CD4-positive, alpha-beta T cell treated with Interleukin-17A for 4 hours (primary cell): ENCODE measurements around the gene TRPC4AP.
"Not testable (repeated sequence)": the region's sequence is repeated elsewhere in the genome, so short reads cannot be mapped to it uniquely, and the experiment has no call there.

Source experiments
- DNase-seq: peaks from one replicate; pipeline ENCODE4 v3.0.0-alpha.2; 2020; ENCODE audit warnings: mixed read lengths

TRPC4AP gene, protein sequence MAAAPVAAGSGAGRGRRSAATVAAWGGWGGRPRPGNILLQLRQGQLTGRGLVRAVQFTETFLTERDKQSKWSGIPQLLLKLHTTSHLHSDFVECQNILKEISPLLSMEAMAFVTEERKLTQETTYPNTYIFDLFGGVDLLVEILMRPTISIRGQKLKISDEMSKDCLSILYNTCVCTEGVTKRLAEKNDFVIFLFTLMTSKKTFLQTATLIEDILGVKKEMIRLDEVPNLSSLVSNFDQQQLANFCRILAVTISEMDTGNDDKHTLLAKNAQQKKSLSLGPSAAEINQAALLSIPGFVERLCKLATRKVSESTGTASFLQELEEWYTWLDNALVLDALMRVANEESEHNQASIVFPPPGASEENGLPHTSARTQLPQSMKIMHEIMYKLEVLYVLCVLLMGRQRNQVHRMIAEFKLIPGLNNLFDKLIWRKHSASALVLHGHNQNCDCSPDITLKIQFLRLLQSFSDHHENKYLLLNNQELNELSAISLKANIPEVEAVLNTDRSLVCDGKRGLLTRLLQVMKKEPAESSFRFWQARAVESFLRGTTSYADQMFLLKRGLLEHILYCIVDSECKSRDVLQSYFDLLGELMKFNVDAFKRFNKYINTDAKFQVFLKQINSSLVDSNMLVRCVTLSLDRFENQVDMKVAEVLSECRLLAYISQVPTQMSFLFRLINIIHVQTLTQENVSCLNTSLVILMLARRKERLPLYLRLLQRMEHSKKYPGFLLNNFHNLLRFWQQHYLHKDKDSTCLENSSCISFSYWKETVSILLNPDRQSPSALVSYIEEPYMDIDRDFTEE

GRCh38 chr20:35092524-35093266 is at the start of gene TRPC4AP:
TRPC4AP (minus strand) TSS chr20:35092807; CDS start chr20:35092781, 26 bp downstream.
- peak; percentile 91 for DNase-seq

DNA sequence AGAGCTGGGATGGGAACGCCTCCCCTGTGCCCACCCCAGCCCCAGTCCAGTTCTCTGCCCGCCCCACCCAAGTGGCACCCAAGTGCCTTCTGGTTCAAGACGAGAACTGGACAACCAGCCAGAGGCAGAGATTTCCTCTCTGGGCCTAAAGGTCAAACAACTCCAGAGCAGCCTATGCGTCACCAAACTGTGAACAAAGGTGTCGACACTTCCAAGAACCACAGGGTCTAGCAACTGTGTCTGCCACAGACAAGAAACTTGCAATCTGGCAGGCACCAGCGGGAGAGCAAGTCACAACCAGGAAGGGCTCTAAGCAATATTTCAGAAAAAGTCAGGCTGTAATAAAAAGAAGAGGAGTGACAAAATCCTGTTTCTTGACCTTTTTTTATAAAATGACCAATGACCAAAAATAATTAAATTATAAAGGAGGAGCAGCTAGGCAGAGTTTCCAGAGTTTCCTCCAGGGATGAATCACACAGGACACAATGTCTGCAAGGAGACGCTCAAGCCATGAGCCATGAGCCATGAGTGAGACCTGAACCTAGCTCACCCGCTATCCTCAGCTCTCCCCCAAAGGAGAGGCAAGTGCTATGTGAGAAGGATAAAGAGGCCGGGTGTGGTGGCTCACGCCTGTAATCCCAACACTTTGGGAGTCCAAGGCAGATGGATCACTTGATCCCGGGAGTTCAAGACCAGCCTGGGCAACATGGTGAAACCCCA is 43.4 kb upstream of the TRPC4AP start:
- no peak for DNase-seq

DNA sequence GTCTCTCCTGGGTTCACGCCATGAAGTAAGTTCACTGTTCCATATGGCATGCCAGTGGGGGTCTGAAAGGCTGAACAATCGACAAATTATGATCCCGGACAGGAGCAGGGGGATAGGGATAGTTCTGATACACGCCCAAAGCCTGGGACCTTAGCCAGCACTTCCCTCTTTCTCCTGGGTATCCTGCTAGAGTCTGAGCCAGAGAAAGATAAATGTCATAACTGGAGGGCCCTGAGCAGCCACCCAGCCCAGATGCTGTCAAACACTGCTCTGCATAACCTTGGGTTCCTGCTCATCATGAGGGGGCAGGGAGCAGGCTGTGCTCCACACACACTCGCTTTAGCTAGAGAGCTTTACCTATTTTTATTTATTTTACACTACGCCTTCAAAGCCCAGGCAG is 42.3 kb upstream of the TRPC4AP start:
- DNase-seq, result no peak

GRCh38 chr20:35134472-35134871 is 41.9 kb upstream of the TRPC4AP start:
- no peak for DNase-seq

GRCh38 chr20:35133735-35134134 is 41.1 kb upstream of the TRPC4AP start:
- DNase-seq, result no peak

- DNase-seq, result no peak
Observed at GRCh38 chr20:35133031-35133430, 40.4 kb upstream of the TRPC4AP start.

DNA sequence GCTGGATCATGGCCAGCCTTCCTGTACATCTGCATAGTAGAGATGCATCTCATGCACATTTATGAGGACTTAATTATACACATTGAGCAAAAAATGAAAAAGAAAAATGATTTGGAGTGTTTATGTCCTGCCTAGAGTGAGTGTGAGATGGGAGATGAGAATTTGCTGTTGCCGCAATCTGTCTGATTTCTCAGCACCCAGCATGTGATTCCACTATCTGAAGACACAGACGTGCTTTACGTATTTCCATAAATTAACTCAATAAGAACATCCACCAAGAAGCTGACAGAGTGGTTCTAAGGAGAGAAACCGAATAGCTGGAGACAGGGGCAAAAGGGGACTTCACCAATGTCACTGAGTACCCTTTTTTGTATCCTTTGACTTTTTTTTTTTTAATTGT is 39.3 kb upstream of the TRPC4AP start:
- no peak for DNase-seq

GRCh38 chr20:35129647-35130069 is 37.1 kb upstream of the TRPC4AP start:
- no peak for DNase-seq

DNA sequence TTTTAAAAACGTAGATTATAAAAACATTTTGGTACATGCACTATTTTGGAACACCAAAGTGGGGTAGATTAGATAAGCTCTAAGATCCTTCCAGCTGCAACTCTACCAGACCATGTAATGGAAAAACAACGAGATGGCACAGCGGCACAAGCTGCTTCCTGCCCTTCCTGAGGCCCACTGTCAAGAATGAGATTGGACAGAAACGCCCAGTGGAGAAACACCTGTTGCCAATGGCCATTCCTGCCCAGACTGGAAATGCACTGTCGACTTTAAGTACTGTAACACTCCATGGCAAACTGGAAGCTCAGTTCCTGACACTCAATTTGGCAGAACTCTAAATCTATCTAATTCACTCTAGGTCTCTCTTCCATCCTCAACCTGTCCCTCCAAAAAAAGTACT is 33.1 kb upstream of the TRPC4AP start:
- DNase-seq, result no peak

- no peak for DNase-seq
Observed at GRCh38 chr20:35122756-35123405, 30.3 kb upstream of the TRPC4AP start.

GRCh38 chr20:35121186-35121585 is 28.6 kb upstream of the TRPC4AP start:
- no peak for DNase-seq

- DNase-seq, result no peak
Observed at GRCh38 chr20:35120012-35120701, 27.6 kb upstream of the TRPC4AP start.

GRCh38 chr20:35117629-35118028 is 25.0 kb upstream of the TRPC4AP start:
- no peak for DNase-seq

- DNase-seq, result no peak
Observed at GRCh38 chr20:35117196-35117595, 24.6 kb upstream of the TRPC4AP start.

- DNase-seq, result no peak
Observed at GRCh38 chr20:35116258-35116657, 23.7 kb upstream of the TRPC4AP start.

DNA sequence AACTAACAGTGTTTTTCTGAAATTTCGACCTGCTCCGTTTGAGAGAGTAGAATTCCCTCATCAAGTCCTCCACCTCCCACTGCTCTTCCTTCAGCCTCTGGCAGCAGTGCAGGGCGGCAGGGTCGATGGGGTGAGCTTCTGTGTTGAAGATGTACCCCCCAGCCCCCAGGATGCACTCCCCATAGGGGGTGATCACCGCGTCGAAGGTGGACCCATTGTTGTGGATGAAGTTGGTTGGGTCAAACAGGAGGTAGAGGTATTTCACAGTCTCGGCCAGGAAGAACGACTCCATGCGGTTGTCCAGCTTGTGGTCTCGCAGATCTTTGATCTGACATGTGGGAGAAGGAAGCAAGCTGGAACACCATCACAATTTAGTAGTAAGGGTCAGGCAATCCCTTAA is 23.0 kb upstream of the TRPC4AP start:
- DNase-seq, result no peak

DNA sequence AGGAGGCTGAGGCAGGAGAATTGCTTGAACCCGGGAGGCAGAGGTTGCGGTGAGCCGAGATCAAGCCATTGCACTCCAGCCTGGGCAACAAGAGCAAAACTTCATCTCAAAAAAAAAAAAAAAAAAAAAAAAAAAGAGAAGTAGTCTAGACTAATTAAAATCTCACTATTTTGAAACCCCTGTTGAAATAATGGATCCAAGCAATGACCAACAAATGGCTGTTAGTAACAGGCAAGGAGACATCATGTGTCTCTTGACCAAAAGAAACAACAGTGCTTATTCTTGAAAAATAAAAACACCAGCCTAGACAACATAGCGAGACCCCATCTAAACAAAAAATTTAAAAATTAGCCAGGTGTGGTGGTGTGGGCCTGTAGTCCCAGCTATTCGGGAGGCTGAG is 19.7 kb upstream of the TRPC4AP start:
- not testable (repeated sequence) for DNase-seq

- DNase-seq, result no peak
Observed at GRCh38 chr20:35111141-35111888, 18.7 kb upstream of the TRPC4AP start.

- DNase-seq, result no peak
Observed at GRCh38 chr20:35108921-35109320, 16.3 kb upstream of the TRPC4AP start.

- DNase-seq, result no peak
Observed at GRCh38 chr20:35106827-35107380, 14.3 kb upstream of the TRPC4AP start.
